ENCODE data around the gene MPP2. TPM values are rescaled to one million over a fixed set of nuclear protein-coding genes. Genes with fewer than 3 reads are reported as not detected.

Gene MPP2
- total and polyA plus RNA-seq, 9 of the 15 experiments (the other 6 are each of a cell fraction or from before 2014, with no cell fraction given), result 0.04 to 1.0 (median 0.24) TPM

- TF ChIP-seq ATF6 (CRISPR knock-in tag; IDR thresholded peaks at IDR 0.05), result no peak
- no peak for TF ChIP-seq MBD2 (IDR thresholded peaks at IDR 0.05; ENCODE audit: borderline replicate concordance, low read depth)
- no peak for TF ChIP-seq ZNF76 (CRISPR knock-in tag; IDR thresholded peaks at IDR 0.05; ENCODE audit: borderline replicate concordance)
- no peak for TF ChIP-seq FUS (optimal IDR thresholded peaks at IDR 0.05; ENCODE audit: low read depth, low read length)
- TF ChIP-seq AFF1 (IDR thresholded peaks at IDR 0.05; ENCODE audit: low read depth in 1 of 2, partially characterized antibody in 2 of 2), result no peak
These were observed 49.3 kb downstream of the MPP2 start (continued) for GRCh38 chr17:43857957-43858600.

Measured in K562 (cell line).